Liver (tissue), 9 donors: ENCODE results near the gene ABCA13. TPM values are rescaled to one million over a fixed set of nuclear protein-coding genes. Genes with fewer than 3 reads are reported as not detected.

Experiments
- DNase-seq: peaks from one replicate; pipeline ENCODE4 v3.0.0-alpha.2; 2017; ENCODE audit warnings: low spot score
- H3K27ac ChIP-seq, 2 donors: one replicate each; pipeline ENCODE4 v1.7.0; 2013; ENCODE audit warnings: inconsistent platforms in 2 of 2, low read length in 2 of 2, control low read depth in 1 of 2, low read depth in 1 of 2, mild to moderate bottlenecking in 1 of 2
- H3K27me3 ChIP-seq, 4 donors: one replicate each; pipeline versions ENCODE4 v1.6.1 to v1.7.0; 2013; ENCODE audit warnings: low read length in 3 of 4, inconsistent platforms in 1 of 4, mild to moderate bottlenecking in 1 of 4, moderate library complexity in 1 of 4; ENCODE audit not compliant: control insufficient read depth in 4 of 4, insufficient read depth in 4 of 4
- H3K36me3 ChIP-seq, 4 donors: one replicate each; pipeline versions ENCODE4 v1.6.1 to v1.7.0; 2013; ENCODE audit warnings: low read length in 3 of 4, mild to moderate bottlenecking in 3 of 4, low read depth in 1 of 4, moderate library complexity in 1 of 4; ENCODE audit not compliant: control insufficient read depth in 4 of 4, insufficient read depth in 3 of 4
- H3K4me1 ChIP-seq, 4 donors: one replicate each; pipeline versions ENCODE4 v1.6.1 to v1.7.0; 2013; ENCODE audit warnings: low read length in 3 of 4, mild to moderate bottlenecking in 3 of 4, moderate library complexity in 1 of 4; ENCODE audit not compliant: control insufficient read depth in 4 of 4, insufficient read depth in 4 of 4
- H3K4me3 ChIP-seq, 3 donors: one replicate each; pipeline versions ENCODE4 v1.6.1 to v1.7.0; 2013; ENCODE audit warnings: low read length in 3 of 3, control low read depth in 1 of 3, low read depth in 1 of 3, mild to moderate bottlenecking in 1 of 3
- H3K9ac ChIP-seq, 2 donors: one replicate each; pipeline ENCODE4 v1.7.0; 2013; ENCODE audit warnings: low read length in 2 of 2, mild to moderate bottlenecking in 2 of 2, moderate library complexity in 2 of 2, control low read depth in 1 of 2, low read depth in 1 of 2
- H3K9me3 ChIP-seq, 4 donors: one replicate each; pipeline versions ENCODE4 v1.6.1 to v1.7.0; 2013; ENCODE audit warnings: low read length in 3 of 4; ENCODE audit not compliant: control insufficient read depth in 4 of 4
- EGR1 ChIP-seq, 2 donors: IDR thresholded peaks; 2 replicates each; pipeline ENCODE4 v1.6.1; 2016 to 2018; ENCODE audit warnings: antibody characterized with exemption in 2 of 2, low read depth in 2 of 2
- FOXA1 ChIP-seq: IDR thresholded peaks from 2 replicates; pipeline ENCODE4 v1.6.1; 2016; ENCODE audit warnings: antibody characterized with exemption
- FOXA2 ChIP-seq: IDR thresholded peaks from 2 replicates; pipeline ENCODE4 v1.6.1; 2016; ENCODE audit warnings: antibody characterized with exemption
- GABPA ChIP-seq, 2 donors: IDR thresholded peaks in 1 of 2; conservative IDR thresholded peaks in 1 of 2; 2 replicates each; pipeline ENCODE4 v1.6.1; 2016; ENCODE audit warnings: antibody characterized with exemption in 2 of 2, mild to moderate bottlenecking in 1 of 2, moderate library complexity in 1 of 2
- HNF4G ChIP-seq: IDR thresholded peaks from 2 replicates; pipeline ENCODE4 v1.6.1; 2016; ENCODE audit warnings: antibody characterized with exemption
- JUND ChIP-seq, 2 donors: IDR thresholded peaks; 2 replicates each; pipeline ENCODE4 v1.6.1; 2016; ENCODE audit warnings: antibody characterized with exemption in 2 of 2
- NR2F2 ChIP-seq: IDR thresholded peaks from 2 replicates; pipeline ENCODE4 v1.6.1; 2016; ENCODE audit warnings: antibody characterized with exemption
- RAD21 ChIP-seq, 2 donors: IDR thresholded peaks; 2 replicates each; pipeline ENCODE4 v1.6.1; 2016; ENCODE audit warnings: antibody characterized with exemption in 2 of 2, mild to moderate bottlenecking in 2 of 2
- RXRA ChIP-seq, 2 donors: IDR thresholded peaks; 2 replicates each; pipeline ENCODE4 v1.6.1; 2017 to 2018; ENCODE audit warnings: antibody characterized with exemption in 2 of 2, mild to moderate bottlenecking in 1 of 2
- SP1 ChIP-seq: IDR thresholded peaks from 2 replicates; pipeline ENCODE4 v1.6.1; 2018; ENCODE audit warnings: antibody characterized with exemption, mild to moderate bottlenecking
- TAF1 ChIP-seq: conservative IDR thresholded peaks from 2 replicates; pipeline ENCODE4 v1.6.1; 2016; ENCODE audit warnings: antibody characterized with exemption, mild to moderate bottlenecking
- YY1 ChIP-seq: IDR thresholded peaks from 2 replicates; pipeline ENCODE4 v1.6.1; 2016; ENCODE audit warnings: antibody characterized with exemption, mild to moderate bottlenecking
- WGBS: extraction: QIAGEN DNeasy Blood & Tissue Kit; methylation state at CpG from one replicate; pipeline ENCODE4 v1.1.7; 2013; 5-methylcytosine and 5-hydroxymethylcytosine counted together
- polyA plus RNA-seq, 2 donors: library from polyadenylated mRNA; stranded (reverse) in 1 of 2; unstranded in 1 of 2; fragments of 200-250 nt in 1 of 2; fragments of >200 nt in 1 of 2; fragmentation: Nextera tagmentation in 1 of 2; extraction: Ambion mirVana in 1 of 2; gene quantifications; one replicate each; pipeline versions ENCODE4 v1.2.1 to v1.2.3, GENCODE V29; 2013 to 2015
- total RNA-seq, 2 donors: library from RNA; depleted of rRNA; stranded (reverse); fragments of >200 nt; gene quantifications; one replicate each; pipeline ENCODE4 v1.2.3, GENCODE V29; 2014
- TF ChIP-seq, protein P1 (sequence below): IDR thresholded peaks from 2 replicates; pipeline ENCODE4 v1.6.1; 2016; ENCODE audit warnings: antibody characterized with exemption
- TF ChIP-seq, protein P2 (sequence below): fragments of 150-350 bp; IDR thresholded peaks from 2 replicates; pipeline ENCODE4 v1.5.1; 2017; ENCODE audit warnings: improper control_type of control experiment, low read depth, low read length; ENCODE audit not compliant: missing input control
- TF ChIP-seq, protein P3 (sequence below): IDR thresholded peaks from 2 replicates; pipeline ENCODE4 v1.6.1; 2016; ENCODE audit warnings: antibody characterized with exemption, mild to moderate bottlenecking
- TF ChIP-seq, protein P4 (sequence below): IDR thresholded peaks from 2 replicates; pipeline ENCODE4 v1.6.1; 2016; ENCODE audit warnings: antibody characterized with exemption
- donor health status: healthy.
- donor health status: healthy.
- donor health status: healthy.
- donor health status: healthy.
- donor health status: healthy.

Gene ABCA13
- total and polyA plus RNA-seq, 4 donors = 0.22 to 1.0 (median 0.66) TPM

DNA sequence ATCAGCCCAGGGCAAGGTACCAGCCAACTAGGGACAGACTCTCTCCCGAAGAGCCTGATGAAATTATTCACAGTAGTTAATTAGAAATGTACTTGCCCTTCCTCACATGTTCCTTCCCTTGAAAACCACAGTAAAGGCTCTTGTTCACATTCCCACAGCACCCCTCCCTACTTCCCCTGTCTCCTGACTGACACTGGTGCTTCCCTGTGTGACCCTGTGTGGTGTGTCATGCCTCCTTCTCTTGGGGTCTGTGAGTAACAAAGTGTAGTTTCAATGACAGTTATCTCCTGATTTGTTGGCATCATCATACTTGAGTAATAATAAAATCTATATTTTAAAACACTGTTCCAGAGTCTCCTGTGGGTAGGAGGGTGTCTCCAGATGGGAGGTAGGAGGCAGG, 209.7 kb downstream of the ABCA13 start:
- TF ChIP-seq YY1 (no peak), FOXA2 (no peak), RXRA (IDR thresholded peaks at IDR 0.05) (no peak), NR2F2 (no peak), TAF1 (no peak), FOXA1 (no peak), SP1 (no peak), JUND (IDR thresholded peaks at IDR 0.05) (no peak), HNF4G (no peak), GABPA (IDR thresholded peaks at IDR 0.05 in 1 of 2, conservative IDR thresholded peaks at IDR 0.05 in 1 of 2) (no peak), RAD21 (IDR thresholded peaks at IDR 0.05) (no peak), EGR1 (IDR thresholded peaks at IDR 0.05; ENCODE audit: low read depth in 2 of 2) (no peak)
- TF ChIP-seq, protein P1, sequence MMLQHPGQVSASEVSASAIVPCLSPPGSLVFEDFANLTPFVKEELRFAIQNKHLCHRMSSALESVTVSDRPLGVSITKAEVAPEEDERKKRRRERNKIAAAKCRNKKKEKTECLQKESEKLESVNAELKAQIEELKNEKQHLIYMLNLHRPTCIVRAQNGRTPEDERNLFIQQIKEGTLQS = no peak
- TF ChIP-seq, protein P2, sequence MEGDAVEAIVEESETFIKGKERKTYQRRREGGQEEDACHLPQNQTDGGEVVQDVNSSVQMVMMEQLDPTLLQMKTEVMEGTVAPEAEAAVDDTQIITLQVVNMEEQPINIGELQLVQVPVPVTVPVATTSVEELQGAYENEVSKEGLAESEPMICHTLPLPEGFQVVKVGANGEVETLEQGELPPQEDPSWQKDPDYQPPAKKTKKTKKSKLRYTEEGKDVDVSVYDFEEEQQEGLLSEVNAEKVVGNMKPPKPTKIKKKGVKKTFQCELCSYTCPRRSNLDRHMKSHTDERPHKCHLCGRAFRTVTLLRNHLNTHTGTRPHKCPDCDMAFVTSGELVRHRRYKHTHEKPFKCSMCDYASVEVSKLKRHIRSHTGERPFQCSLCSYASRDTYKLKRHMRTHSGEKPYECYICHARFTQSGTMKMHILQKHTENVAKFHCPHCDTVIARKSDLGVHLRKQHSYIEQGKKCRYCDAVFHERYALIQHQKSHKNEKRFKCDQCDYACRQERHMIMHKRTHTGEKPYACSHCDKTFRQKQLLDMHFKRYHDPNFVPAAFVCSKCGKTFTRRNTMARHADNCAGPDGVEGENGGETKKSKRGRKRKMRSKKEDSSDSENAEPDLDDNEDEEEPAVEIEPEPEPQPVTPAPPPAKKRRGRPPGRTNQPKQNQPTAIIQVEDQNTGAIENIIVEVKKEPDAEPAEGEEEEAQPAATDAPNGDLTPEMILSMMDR = no peak
- TF ChIP-seq, protein P3, sequence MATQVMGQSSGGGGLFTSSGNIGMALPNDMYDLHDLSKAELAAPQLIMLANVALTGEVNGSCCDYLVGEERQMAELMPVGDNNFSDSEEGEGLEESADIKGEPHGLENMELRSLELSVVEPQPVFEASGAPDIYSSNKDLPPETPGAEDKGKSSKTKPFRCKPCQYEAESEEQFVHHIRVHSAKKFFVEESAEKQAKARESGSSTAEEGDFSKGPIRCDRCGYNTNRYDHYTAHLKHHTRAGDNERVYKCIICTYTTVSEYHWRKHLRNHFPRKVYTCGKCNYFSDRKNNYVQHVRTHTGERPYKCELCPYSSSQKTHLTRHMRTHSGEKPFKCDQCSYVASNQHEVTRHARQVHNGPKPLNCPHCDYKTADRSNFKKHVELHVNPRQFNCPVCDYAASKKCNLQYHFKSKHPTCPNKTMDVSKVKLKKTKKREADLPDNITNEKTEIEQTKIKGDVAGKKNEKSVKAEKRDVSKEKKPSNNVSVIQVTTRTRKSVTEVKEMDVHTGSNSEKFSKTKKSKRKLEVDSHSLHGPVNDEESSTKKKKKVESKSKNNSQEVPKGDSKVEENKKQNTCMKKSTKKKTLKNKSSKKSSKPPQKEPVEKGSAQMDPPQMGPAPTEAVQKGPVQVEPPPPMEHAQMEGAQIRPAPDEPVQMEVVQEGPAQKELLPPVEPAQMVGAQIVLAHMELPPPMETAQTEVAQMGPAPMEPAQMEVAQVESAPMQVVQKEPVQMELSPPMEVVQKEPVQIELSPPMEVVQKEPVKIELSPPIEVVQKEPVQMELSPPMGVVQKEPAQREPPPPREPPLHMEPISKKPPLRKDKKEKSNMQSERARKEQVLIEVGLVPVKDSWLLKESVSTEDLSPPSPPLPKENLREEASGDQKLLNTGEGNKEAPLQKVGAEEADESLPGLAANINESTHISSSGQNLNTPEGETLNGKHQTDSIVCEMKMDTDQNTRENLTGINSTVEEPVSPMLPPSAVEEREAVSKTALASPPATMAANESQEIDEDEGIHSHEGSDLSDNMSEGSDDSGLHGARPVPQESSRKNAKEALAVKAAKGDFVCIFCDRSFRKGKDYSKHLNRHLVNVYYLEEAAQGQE = no peak
- TF ChIP-seq, protein P4, sequence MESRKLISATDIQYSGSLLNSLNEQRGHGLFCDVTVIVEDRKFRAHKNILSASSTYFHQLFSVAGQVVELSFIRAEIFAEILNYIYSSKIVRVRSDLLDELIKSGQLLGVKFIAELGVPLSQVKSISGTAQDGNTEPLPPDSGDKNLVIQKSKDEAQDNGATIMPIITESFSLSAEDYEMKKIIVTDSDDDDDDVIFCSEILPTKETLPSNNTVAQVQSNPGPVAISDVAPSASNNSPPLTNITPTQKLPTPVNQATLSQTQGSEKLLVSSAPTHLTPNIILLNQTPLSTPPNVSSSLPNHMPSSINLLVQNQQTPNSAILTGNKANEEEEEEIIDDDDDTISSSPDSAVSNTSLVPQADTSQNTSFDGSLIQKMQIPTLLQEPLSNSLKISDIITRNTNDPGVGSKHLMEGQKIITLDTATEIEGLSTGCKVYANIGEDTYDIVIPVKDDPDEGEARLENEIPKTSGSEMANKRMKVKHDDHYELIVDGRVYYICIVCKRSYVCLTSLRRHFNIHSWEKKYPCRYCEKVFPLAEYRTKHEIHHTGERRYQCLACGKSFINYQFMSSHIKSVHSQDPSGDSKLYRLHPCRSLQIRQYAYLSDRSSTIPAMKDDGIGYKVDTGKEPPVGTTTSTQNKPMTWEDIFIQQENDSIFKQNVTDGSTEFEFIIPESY = no peak
- WGBS = 61% methylated on average over 1 of the region's 1 CpG

DNA sequence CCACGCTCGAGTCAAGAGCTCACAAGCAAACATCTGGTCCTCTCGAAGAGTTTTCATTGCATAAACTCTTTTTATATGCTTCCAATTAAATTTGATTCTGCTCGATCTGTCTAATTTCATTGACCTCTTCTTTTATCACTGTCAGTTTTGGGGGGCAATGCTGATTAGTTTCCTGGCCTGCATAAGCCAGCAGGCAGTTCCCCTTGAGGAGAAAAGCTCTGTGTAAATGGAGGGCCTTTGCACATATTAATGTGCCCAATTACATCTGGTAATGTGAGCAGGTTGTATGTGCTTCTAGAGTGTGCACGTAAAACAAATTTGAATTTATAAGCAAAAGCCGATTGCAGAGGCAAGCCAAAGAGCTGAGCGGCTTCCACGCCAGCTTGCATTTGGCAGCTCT, 210.3 kb downstream of the ABCA13 start:
- Histone ChIP-seq H3K9me3 (no peaks in the 10 kb centered on the region), H3K4me3 (no peak overlapping the region), H3K36me3 (no peaks in the 10 kb centered on the region), H3K27ac (no peak overlapping the region), H3K27me3 (no peaks in the 10 kb centered on the region), H3K9ac (no peak overlapping the region), H3K4me1 (no peaks in the 10 kb centered on the region)
- DNase-seq = no peak
- 84% methylated on average over 8 of the region's 8 CpGs for WGBS
- TF ChIP-seq, protein P3 = no peak
- no peak for TF ChIP-seq FOXA2
- TF ChIP-seq TAF1 = no peak
- TF ChIP-seq, protein P2 = no peak
- no peak for TF ChIP-seq FOXA1
- TF ChIP-seq, protein P4 = no peak

More for the DNA sequence above, 209.7 kb downstream of the ABCA13 start:
- H3K36me3 ChIP-seq = no peaks in the 10 kb centered on the region
- no peak overlapping the region for H3K9ac ChIP-seq
- no peak for DNase-seq
- H3K27ac ChIP-seq = no peak overlapping the region
- no peak overlapping the region for H3K4me3 ChIP-seq
- H3K9me3 ChIP-seq = no peaks in the 10 kb centered on the region
- no peaks in the 10 kb centered on the region for H3K4me1 ChIP-seq
- H3K27me3 ChIP-seq = no peaks in the 10 kb centered on the region
